WI38 (cell line): ENCODE measurements around the gene CDC6.

Source experiments
- H3K4me3 ChIP-seq: 2 replicates; pipeline ENCODE4 v1.5.1; 2011; ENCODE audit warnings: low read depth, mild to moderate bottlenecking, control low read depth, low read length
- TF ChIP-seq, protein P1 (sequence below): IDR thresholded peaks from 2 replicates; pipeline ENCODE4 v1.5.1; 2012; ENCODE audit warnings: low read depth, mild to moderate bottlenecking, control low read depth, low read length

CDC6 gene

DNA sequence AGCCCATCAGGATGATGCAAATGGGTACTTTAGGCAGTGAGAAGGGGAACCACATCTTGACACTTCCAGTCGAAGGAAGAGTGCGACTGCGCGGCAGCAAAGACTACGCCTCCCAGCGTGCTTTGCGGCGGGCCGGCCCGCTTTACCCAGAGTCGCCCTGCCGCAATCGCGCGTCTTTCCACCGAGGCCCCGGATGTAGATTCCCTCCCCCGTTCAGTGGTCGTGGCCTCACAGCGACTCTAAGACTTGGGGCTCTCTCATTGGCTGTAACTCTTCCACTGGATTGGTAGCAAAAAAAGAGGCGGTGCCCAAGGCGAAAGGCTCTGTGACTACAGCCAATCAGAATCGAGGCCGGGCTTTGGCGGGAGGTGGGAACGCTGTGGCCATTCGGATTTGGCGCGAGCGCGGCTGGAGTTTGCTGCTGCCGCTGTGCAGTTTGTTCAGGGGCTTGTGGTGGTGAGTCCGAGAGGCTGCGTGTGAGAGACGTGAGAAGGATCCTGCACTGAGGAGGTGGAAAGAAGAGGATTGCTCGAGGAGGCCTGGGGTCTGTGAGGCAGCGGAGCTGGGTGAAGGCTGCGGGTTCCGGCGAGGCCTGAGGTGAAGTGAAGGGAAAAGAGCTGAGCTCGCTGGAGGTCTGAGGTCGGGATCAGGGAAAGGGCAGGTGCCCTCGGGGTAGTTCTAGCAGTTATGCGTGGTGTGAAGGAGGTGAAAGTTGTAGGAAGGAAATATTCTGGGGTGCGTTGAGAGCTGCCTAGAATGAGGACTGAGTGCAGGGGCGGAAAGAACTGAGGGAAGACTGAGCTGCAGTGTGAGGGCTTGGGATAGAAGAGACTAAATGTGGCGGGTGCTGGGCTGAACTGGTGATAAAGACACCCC lies at the start of gene CDC6:
Gene CDC6, plus strand, starts transcription at position 386 of the 876 bp plus-strand sequence. CDS start 1,542 bp downstream, outside the sequence.
- TF ChIP-seq, protein P1, sequence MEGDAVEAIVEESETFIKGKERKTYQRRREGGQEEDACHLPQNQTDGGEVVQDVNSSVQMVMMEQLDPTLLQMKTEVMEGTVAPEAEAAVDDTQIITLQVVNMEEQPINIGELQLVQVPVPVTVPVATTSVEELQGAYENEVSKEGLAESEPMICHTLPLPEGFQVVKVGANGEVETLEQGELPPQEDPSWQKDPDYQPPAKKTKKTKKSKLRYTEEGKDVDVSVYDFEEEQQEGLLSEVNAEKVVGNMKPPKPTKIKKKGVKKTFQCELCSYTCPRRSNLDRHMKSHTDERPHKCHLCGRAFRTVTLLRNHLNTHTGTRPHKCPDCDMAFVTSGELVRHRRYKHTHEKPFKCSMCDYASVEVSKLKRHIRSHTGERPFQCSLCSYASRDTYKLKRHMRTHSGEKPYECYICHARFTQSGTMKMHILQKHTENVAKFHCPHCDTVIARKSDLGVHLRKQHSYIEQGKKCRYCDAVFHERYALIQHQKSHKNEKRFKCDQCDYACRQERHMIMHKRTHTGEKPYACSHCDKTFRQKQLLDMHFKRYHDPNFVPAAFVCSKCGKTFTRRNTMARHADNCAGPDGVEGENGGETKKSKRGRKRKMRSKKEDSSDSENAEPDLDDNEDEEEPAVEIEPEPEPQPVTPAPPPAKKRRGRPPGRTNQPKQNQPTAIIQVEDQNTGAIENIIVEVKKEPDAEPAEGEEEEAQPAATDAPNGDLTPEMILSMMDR = no peak
- peak within 1 kb of the TSS; percentile 70 for H3K4me3 ChIP-seq

- H3K4me3 ChIP-seq = no peak overlapping the region
- TF ChIP-seq, protein P1 = no peak
Measured at GRCh38 chr17:40241252-40241834, 46.3 kb upstream of the CDC6 start.

GRCh38 chr17:40242774-40243173 lies 44.9 kb upstream of the CDC6 start:
- TF ChIP-seq, protein P1 = no peak
- no peak overlapping the region for H3K4me3 ChIP-seq

- TF ChIP-seq, protein P1 = no peak
- H3K4me3 ChIP-seq = no peak overlapping the region
Measured at GRCh38 chr17:40243761-40244160, 43.9 kb upstream of the CDC6 start.

- TF ChIP-seq, protein P1 = no peak
- no peak overlapping the region for H3K4me3 ChIP-seq
Measured at GRCh38 chr17:40244255-40244654, 43.4 kb upstream of the CDC6 start.

GRCh38 chr17:40247926-40248495 lies 39.7 kb upstream of the CDC6 start:
- TF ChIP-seq, protein P1 = no peak
- no peak overlapping the region for H3K4me3 ChIP-seq

GRCh38 chr17:40248507-40248906 lies 39.2 kb upstream of the CDC6 start:
- TF ChIP-seq, protein P1 = no peak
- no peak overlapping the region for H3K4me3 ChIP-seq
